Skeletal muscle tissue (tissue), 4 donors: ENCODE measurements around the gene GPR68. TPM values are rescaled to one million over a fixed set of nuclear protein-coding genes. Genes with fewer than 3 reads are reported as not detected.
A peak's percentile ranks its signal among the peaks of the same experiment; 100 is the strongest.

ENCODE experiments used
- H3K27ac ChIP-seq: one replicate; pipeline ENCODE4 v1.7.0; 2013; ENCODE audit warnings: mild to moderate bottlenecking, low read depth, low read length, inconsistent platforms
- H3K27me3 ChIP-seq, 3 donors: one replicate each; pipeline ENCODE4 v1.7.0; 2013; ENCODE audit warnings: low read length in 3 of 3; ENCODE audit not compliant: control insufficient read depth in 3 of 3, insufficient read depth in 3 of 3
- H3K36me3 ChIP-seq, 3 donors: one replicate each; pipeline ENCODE4 v1.7.0; 2013; ENCODE audit warnings: low read length in 3 of 3; ENCODE audit not compliant: control insufficient read depth in 3 of 3, insufficient read depth in 3 of 3
- H3K4me1 ChIP-seq, 3 donors: one replicate each; pipeline ENCODE4 v1.7.0; 2013; ENCODE audit warnings: low read length in 3 of 3, mild to moderate bottlenecking in 3 of 3; ENCODE audit not compliant: control insufficient read depth in 3 of 3, insufficient read depth in 3 of 3
- H3K4me3 ChIP-seq, 3 donors: one replicate each; pipeline ENCODE4 v1.7.0; 2013; ENCODE audit warnings: low read length in 3 of 3
- H3K9ac ChIP-seq, 3 donors: one replicate each; pipeline ENCODE4 v1.7.0; 2013; ENCODE audit warnings: low read length in 3 of 3, mild to moderate bottlenecking in 3 of 3, moderate library complexity in 2 of 3, low read depth in 1 of 3
- H3K9me3 ChIP-seq, 3 donors: one replicate each; pipeline ENCODE4 v1.7.0; 2013; ENCODE audit warnings: low read length in 3 of 3; ENCODE audit not compliant: control insufficient read depth in 3 of 3
- total RNA-seq: library from RNA; depleted of rRNA; stranded (reverse); fragments of >200 nt; gene quantifications from one replicate; pipeline ENCODE4 v1.2.3, GENCODE V29; 2014
- donor health status: Osteomylitis.

The GPR68 gene, protein sequence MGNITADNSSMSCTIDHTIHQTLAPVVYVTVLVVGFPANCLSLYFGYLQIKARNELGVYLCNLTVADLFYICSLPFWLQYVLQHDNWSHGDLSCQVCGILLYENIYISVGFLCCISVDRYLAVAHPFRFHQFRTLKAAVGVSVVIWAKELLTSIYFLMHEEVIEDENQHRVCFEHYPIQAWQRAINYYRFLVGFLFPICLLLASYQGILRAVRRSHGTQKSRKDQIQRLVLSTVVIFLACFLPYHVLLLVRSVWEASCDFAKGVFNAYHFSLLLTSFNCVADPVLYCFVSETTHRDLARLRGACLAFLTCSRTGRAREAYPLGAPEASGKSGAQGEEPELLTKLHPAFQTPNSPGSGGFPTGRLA
- 0.52 TPM for total RNA-seq

DNA sequence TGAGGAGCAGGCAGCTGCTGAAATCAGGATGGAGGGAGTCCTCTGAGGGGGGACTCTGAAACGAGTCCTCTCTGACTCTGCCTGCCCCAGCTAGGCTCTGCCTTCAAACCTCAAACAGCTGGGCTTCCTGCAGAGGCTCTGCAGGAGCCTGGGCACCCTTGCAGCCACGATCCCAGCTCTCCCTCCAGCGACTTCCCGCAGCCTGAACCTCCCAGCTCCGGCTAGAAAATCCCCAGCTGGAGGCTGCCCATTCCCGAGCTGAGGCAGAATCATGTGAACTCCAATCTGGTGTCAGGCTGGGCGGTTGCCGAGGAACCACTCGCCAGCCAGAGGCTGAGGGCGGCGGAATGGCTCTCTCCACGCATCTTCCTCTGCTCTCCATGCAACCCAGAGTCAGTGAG is at the start of gene GPR68:
GPR68 (minus strand) TSS at position 204 of the 401 bp plus-strand sequence. CDS start 9,654 bp downstream, outside the sequence.
- H3K27ac ChIP-seq: no peak within 1 kb of the TSS
- peaks cover 7 to 16% (median 13%) of the 10 kb centered on the region in 3 donors for H3K4me1 ChIP-seq
- H3K36me3 ChIP-seq: no peaks in the 10 kb centered on the region
- H3K27me3 ChIP-seq: peaks cover 0 to 17% (median 0%) of the 10 kb centered on the region in 3 donors
- no peak within 1 kb of the TSS for H3K9ac ChIP-seq
- peak within 1 kb of the TSS in 2 of 3 donors; percentile 22 to 34 for H3K4me3 ChIP-seq
- H3K9me3 ChIP-seq: no peaks in the 10 kb centered on the region

DNA sequence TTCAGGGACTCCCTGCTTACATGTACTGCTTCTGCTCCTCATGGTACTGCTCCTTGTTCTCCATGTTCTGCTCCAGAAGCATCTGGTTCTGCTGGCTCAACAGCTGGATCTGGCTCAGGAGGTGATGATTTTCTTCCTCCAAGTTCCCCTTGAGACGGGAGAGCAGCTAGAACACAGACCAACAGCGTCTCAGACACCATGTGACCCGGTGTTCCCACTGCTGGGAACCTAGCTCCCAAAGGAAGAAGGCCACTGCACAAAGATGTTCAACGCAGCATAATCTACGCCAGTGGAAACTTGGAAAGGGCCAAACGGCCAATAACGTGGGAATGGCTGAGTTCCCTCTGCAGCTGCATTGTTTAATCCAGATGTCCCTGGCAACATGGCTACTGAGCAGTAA is 49.6 kb upstream of the GPR68 start:
- Histone ChIP-seq H3K4me1 (peaks cover 0 to 5% (median 4%) of the 10 kb centered on the region in 3 donors), H3K27ac (no peak overlapping the region), H3K4me3 (no peak overlapping the region), H3K9ac (no peak overlapping the region), H3K9me3 (no peaks in the 10 kb centered on the region), H3K36me3 (peaks cover 0 to 2% (median 0%) of the 10 kb centered on the region in 3 donors), H3K27me3 (no peaks in the 10 kb centered on the region)

DNA sequence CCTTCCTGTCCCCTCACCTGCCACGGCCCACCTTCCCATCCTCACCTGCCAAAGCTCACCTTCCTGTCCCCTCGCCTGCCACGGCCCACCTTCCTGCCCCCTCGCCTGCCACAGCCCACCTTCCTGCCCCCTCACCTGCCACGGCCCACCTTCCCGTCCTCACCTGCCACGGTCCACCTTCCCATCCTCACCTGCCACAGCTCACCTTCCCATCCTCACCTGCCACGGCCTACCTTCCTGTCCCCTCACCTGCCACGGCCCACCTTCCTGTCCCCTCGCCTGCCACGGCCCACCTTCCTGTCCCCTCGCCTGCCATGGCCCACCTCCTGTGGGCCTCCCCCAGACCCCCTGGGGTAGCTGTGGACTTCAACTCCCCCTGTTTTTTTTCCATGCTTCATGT is 48.8 kb upstream of the GPR68 start:
- H3K4me1 ChIP-seq: peaks cover 0 to 5% (median 4%) of the 10 kb centered on the region in 3 donors
- H3K4me3 ChIP-seq: no peak overlapping the region
- peaks cover 0 to 3% (median 0%) of the 10 kb centered on the region in 3 donors for H3K36me3 ChIP-seq
- H3K27me3 ChIP-seq: no peaks in the 10 kb centered on the region
- no peak overlapping the region for H3K9ac ChIP-seq
- H3K9me3 ChIP-seq: no peaks in the 10 kb centered on the region
- H3K27ac ChIP-seq: no peak overlapping the region

DNA sequence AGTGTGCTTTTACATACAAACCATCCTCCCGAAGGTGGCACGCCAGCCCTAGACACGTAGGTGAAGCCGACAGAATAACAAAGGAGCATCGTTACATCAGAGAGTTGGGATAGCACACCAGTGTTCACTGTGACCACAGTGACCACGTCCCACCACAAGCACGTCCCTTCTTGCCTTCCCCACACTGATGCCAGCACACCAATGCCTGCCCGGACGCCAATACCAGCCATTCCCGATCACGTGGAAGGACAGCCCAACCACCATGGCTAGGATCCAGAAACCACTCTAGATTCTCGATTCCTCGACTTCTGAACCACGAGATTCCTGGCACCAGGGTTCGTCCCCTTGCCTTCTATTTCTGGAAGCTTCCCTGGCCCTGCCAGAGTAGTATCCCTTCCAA is 48.0 kb upstream of the GPR68 start:
- no peak overlapping the region for H3K27ac ChIP-seq
- H3K36me3 ChIP-seq: peaks cover 0 to 6% (median 0%) of the 10 kb centered on the region in 3 donors
- H3K4me3 ChIP-seq: no peak overlapping the region
- no peak overlapping the region for H3K9ac ChIP-seq
- H3K27me3 ChIP-seq: no peaks in the 10 kb centered on the region
- H3K9me3 ChIP-seq: no peaks in the 10 kb centered on the region
- H3K4me1 ChIP-seq: peaks cover 0 to 5% (median 4%) of the 10 kb centered on the region in 3 donors

DNA sequence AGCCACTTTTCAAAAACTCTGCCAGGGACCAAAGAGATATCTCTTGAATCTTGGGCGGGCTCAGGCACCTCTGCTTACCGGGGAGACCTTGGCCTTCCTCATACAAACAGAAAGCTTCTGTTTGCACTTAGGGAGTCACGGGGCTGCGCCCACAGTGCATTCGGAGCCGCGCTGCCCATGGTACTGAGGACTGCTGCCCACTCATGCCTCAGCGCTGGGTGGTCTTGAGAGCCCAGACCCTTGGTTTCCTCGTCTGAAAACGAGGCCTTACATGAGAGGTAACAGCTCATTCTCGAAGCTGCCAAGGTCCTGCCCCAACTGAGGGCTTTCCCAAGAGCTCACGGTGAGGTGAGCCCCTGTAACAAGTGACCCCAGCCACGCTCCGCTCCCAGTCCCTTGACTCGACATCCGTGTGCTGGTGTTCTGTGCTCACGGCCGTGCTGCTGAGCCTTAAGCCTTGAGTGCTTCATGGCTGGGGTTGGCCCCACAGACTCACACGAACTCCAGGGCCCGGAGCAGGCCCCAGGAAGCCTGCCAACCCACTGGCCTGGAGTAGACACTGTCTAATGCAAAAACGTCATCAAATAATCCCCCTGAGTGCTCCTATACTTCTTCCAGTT is 47.4 kb upstream of the GPR68 start:
- H3K36me3 ChIP-seq: peaks cover 0 to 6% (median 0%) of the 10 kb centered on the region in 3 donors

DNA sequence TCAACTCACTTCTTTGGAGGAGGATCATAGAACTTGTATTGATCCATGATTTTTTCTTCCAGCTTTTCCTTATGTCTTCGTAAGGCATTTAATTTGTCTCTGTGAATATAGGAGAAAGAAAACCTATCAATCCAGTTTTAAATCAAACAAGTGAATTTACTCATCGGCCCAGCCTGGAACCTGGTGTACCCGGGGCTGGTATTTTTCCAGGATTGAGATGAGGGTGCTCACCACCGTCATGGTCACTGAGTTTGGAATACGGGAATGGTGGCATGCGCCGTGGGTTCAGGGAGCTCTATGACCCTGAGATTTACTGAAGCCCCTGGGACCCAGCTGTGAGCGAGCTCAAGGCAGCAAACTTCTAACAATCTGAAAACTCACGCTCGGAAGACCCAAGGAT is 46.5 kb upstream of the GPR68 start:
- H3K9ac ChIP-seq: no peak overlapping the region
- H3K36me3 ChIP-seq: peaks cover 0 to 6% (median 0%) of the 10 kb centered on the region in 3 donors
- no peaks in the 10 kb centered on the region for H3K9me3 ChIP-seq
- H3K4me1 ChIP-seq: peaks cover 0 to 5% (median 4%) of the 10 kb centered on the region in 3 donors
- H3K27me3 ChIP-seq: no peaks in the 10 kb centered on the region
- no peak overlapping the region for H3K4me3 ChIP-seq
- no peak overlapping the region for H3K27ac ChIP-seq

More for the DNA sequence above, 47.4 kb upstream of the GPR68 start:
- Histone ChIP-seq H3K9me3 (no peaks in the 10 kb centered on the region), H3K4me3 (no peak overlapping the region), H3K4me1 (peaks cover 0 to 5% (median 4%) of the 10 kb centered on the region in 3 donors), H3K9ac (no peak overlapping the region), H3K27me3 (no peaks in the 10 kb centered on the region), H3K27ac (no peak overlapping the region)

DNA sequence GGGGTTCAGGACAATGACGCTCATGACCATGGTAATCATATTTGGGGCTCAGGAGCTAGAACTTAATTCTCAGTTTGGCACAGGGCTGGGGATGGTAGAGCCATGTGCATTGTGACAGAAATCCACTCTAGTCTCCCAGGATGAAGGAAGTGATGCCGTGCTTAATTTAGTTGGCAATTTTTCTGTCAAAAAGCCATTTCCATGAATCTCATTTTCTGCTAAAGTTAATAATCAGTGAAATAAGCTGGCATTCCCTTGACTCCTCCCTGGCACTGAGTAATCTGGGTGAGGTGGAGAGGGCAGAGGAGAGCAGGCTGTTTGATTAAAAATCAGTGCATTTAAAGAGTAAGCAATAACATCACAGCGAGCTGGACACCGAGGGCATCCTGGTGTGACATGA is 45.0 kb upstream of the GPR68 start:
- Histone ChIP-seq H3K27ac (no peak overlapping the region), H3K9me3 (no peaks in the 10 kb centered on the region), H3K4me1 (peaks cover 0 to 5% (median 4%) of the 10 kb centered on the region in 3 donors), H3K36me3 (peaks cover 0 to 4% (median 0%) of the 10 kb centered on the region in 3 donors), H3K27me3 (no peaks in the 10 kb centered on the region), H3K4me3 (no peak overlapping the region), H3K9ac (no peak overlapping the region)

DNA sequence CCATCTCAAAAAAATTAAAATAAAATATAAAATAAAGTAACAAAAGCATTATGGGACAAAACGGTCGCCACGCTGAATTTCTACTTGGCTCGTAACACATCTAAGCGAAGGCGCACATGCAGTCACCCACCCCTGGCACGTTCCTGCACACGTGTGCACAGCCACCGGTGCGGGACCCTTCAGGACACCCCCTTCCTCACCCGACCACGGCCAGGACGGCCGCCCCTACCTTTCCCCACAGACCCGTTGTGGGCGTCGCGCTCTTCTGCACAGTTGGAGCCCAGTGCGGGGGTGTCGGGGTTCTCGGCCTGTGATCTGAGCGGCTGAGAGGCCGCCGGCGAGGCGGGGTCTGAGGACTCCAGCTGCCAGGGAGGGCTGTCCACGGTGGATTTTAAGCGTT is 44.4 kb upstream of the GPR68 start:
- H3K4me3 ChIP-seq: no peak overlapping the region
- no peaks in the 10 kb centered on the region for H3K9me3 ChIP-seq
- H3K9ac ChIP-seq: no peak overlapping the region
- peaks cover 0 to 5% (median 4%) of the 10 kb centered on the region in 3 donors for H3K4me1 ChIP-seq
- no peak overlapping the region for H3K27ac ChIP-seq
- no peaks in the 10 kb centered on the region for H3K27me3 ChIP-seq
- peaks cover 0 to 4% (median 0%) of the 10 kb centered on the region in 3 donors for H3K36me3 ChIP-seq

DNA sequence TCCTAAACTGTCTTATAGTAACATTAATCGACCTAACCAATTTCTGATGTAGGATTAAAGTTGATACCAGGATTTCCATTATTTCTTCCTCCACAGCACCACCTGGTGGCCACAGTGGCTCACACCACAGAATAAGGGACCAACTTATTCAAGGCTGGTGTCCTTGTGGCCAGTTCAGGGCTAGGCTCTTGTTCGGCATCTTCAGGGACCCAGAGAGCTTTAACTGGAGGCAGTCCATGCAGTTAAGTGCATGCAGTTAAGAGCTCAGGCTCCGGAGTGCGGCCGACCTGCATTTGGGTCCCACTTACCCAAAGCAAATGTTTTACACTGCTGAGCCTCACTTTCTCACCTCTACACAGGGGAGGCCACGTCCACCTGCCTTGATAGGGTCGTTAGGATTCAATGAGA is 42.0 kb upstream of the GPR68 start:
- Histone ChIP-seq H3K27ac (no peak overlapping the region), H3K36me3 (peaks cover 0 to 4% (median 0%) of the 10 kb centered on the region in 3 donors), H3K4me3 (no peak overlapping the region), H3K9ac (no peak overlapping the region), H3K4me1 (no peaks in the 10 kb centered on the region), H3K9me3 (no peaks in the 10 kb centered on the region), H3K27me3 (no peaks in the 10 kb centered on the region)
